Activated naive CD8-positive, alpha-beta T cell treated with anti-CD3 and anti-CD28 coated beads, Interleukin-2, amount 50 U/mL, for 24 hours (primary cell): ENCODE data around the gene DDTL.
"Not testable (repeated sequence)": the region's sequence is repeated elsewhere in the genome, so short reads cannot be mapped to it uniquely, and the experiment has no call there.

Source experiments
- ATAC-seq: fragments of 150-1000 bp; cut with Tn5 transposase; one replicate; pipeline ENCODE4 v1.10.0; 2021
- DNase-seq: peaks from one replicate; pipeline ENCODE4 v3.0.0; 2021
- H3K27ac Mint-ChIP-seq: one replicate; pipeline ENCODE4 v1.8.0; 2021; ENCODE audit warnings: mild to moderate bottlenecking, mixed read lengths
- H3K27me3 Mint-ChIP-seq: one replicate; pipeline ENCODE4 v1.8.0; 2021; ENCODE audit warnings: mixed read lengths
- H3K36me3 Mint-ChIP-seq: one replicate; pipeline ENCODE4 v1.8.0; 2021; ENCODE audit warnings: low read depth, mixed read lengths
- H3K4me1 Mint-ChIP-seq: one replicate; pipeline ENCODE4 v1.8.0; 2021; ENCODE audit warnings: mixed read lengths
- H3K4me3 Mint-ChIP-seq: one replicate; pipeline ENCODE4 v1.8.0; 2021; ENCODE audit warnings: mild to moderate bottlenecking, moderate library complexity, mixed read lengths
- H3K9me3 Mint-ChIP-seq: one replicate; pipeline ENCODE4 v1.8.0; 2021; ENCODE audit warnings: mixed read lengths

The DDTL gene

GRCh38 chr22:23954193-23954990, 12.3 kb upstream of the DDTL start:
- H3K27ac Mint-ChIP-seq, H3K4me1 Mint-ChIP-seq, H3K27me3 Mint-ChIP-seq, H3K9me3 Mint-ChIP-seq, DNase-seq, H3K36me3 Mint-ChIP-seq, ATAC-seq, H3K4me3 Mint-ChIP-seq: not testable (repeated sequence)

GRCh38 chr22:23954991-23955305, 11.7 kb upstream of the DDTL start:
- not testable (repeated sequence) for H3K9me3 Mint-ChIP-seq, H3K4me1 Mint-ChIP-seq, H3K36me3 Mint-ChIP-seq, H3K27me3 Mint-ChIP-seq, ATAC-seq, DNase-seq, H3K4me3 Mint-ChIP-seq, H3K27ac Mint-ChIP-seq

GRCh38 chr22:23955886-23956285, 10.8 kb upstream of the DDTL start:
- H3K27ac Mint-ChIP-seq, H3K4me1 Mint-ChIP-seq, ATAC-seq, H3K4me3 Mint-ChIP-seq, H3K36me3 Mint-ChIP-seq, H3K27me3 Mint-ChIP-seq, H3K9me3 Mint-ChIP-seq, DNase-seq: not testable (repeated sequence)

- H3K9me3 Mint-ChIP-seq, H3K27me3 Mint-ChIP-seq, H3K4me3 Mint-ChIP-seq, H3K4me1 Mint-ChIP-seq, H3K36me3 Mint-ChIP-seq: not testable (repeated sequence)
- peak; percentile 89 for ATAC-seq
- peak overlapping the region; percentile 53 for H3K27ac Mint-ChIP-seq
- peak; percentile 83 for DNase-seq
Measured at GRCh38 chr22:23956301-23956900, 10.3 kb upstream of the DDTL start.

- not testable (repeated sequence) for H3K27ac Mint-ChIP-seq, ATAC-seq
Measured at GRCh38 chr22:23961084-23961771, 5.5 kb upstream of the DDTL start, which contains the start of gene GSTT2B. GSTT2B (minus strand) TSS chr22:23961195; CDS start chr22:23961131, 64 bp downstream.

GRCh38 chr22:23966094-23966493, 594 bp upstream of the DDTL start:
- ATAC-seq, DNase-seq, H3K27me3 Mint-ChIP-seq, H3K4me3 Mint-ChIP-seq, H3K27ac Mint-ChIP-seq, H3K9me3 Mint-ChIP-seq: not testable (repeated sequence)
- Mint-ChIP-seq H3K36me3 (peaks cover 14% of the 10 kb centered on the region), H3K4me1 (peaks cover 17% of the 10 kb centered on the region)

More at GRCh38 chr22:23961084-23961771, 5.5 kb upstream of the DDTL start, which contains the start of gene GSTT2B:
- H3K9me3 Mint-ChIP-seq, H3K27me3 Mint-ChIP-seq, DNase-seq, H3K4me3 Mint-ChIP-seq, H3K4me1 Mint-ChIP-seq, H3K36me3 Mint-ChIP-seq: not testable (repeated sequence)

GRCh38 chr22:23969071-23969470, 2.4 kb downstream of the DDTL start:
- peaks cover 21% of the 10 kb centered on the region for H3K36me3 Mint-ChIP-seq
- no peak for DNase-seq
- peaks cover 20% of the 10 kb centered on the region for H3K4me1 Mint-ChIP-seq
- peak overlapping the region; percentile 28 for H3K4me3 Mint-ChIP-seq
- no peak for ATAC-seq
- peak overlapping the region; percentile 28 for H3K27ac Mint-ChIP-seq
- no peaks in the 10 kb centered on the region for H3K27me3 Mint-ChIP-seq
- H3K9me3 Mint-ChIP-seq: no peaks in the 10 kb centered on the region

- Mint-ChIP-seq H3K36me3 (peaks cover 21% of the 10 kb centered on the region), H3K4me3 (peak overlapping the region; percentile 2), H3K27ac (peak overlapping the region; percentile 48), H3K4me1 (peaks cover 20% of the 10 kb centered on the region), H3K9me3 (no peaks in the 10 kb centered on the region), H3K27me3 (no peaks in the 10 kb centered on the region)
- no peak for DNase-seq
- ATAC-seq: no peak
Measured at GRCh38 chr22:23970201-23970641, 3.5 kb downstream of the DDTL start.

- H3K4me3 Mint-ChIP-seq: peak overlapping the region; percentile 12
- no peaks in the 10 kb centered on the region for H3K9me3 Mint-ChIP-seq
- no peaks in the 10 kb centered on the region for H3K27me3 Mint-ChIP-seq
- ATAC-seq (no peak), DNase-seq (no peak)
- H3K36me3 Mint-ChIP-seq: peaks cover 21% of the 10 kb centered on the region
- peak overlapping the region; percentile 48 for H3K27ac Mint-ChIP-seq
- H3K4me1 Mint-ChIP-seq: peaks cover 20% of the 10 kb centered on the region
Measured at GRCh38 chr22:23970816-23971486, 4.3 kb downstream of the DDTL start.

- DNase-seq, H3K9me3 Mint-ChIP-seq, H3K27me3 Mint-ChIP-seq, ATAC-seq: not testable (repeated sequence)
- Mint-ChIP-seq H3K4me1 (peaks cover 20% of the 10 kb centered on the region), H3K36me3 (peaks cover 21% of the 10 kb centered on the region), H3K4me3 (peak overlapping the region; percentile 28), H3K27ac (peak overlapping the region; percentile 32)
Measured at GRCh38 chr22:23971927-23972326, 5.2 kb downstream of the DDTL start.

GRCh38 chr22:23974345-23974744, 7.7 kb downstream of the DDTL start, which contains the start of gene DDT:
DDT (minus strand) TSS chr22:23974441; CDS start chr22:23974414, 27 bp downstream.
- Mint-ChIP-seq H3K36me3 (peaks cover 17% of the 10 kb centered on the region), H3K4me1 (peaks cover 16% of the 10 kb centered on the region)
- H3K9me3 Mint-ChIP-seq, H3K27ac Mint-ChIP-seq, H3K4me3 Mint-ChIP-seq, H3K27me3 Mint-ChIP-seq, DNase-seq: not testable (repeated sequence)
- ATAC-seq: peak; percentile 97

- Mint-ChIP-seq H3K36me3 (peaks cover 16% of the 10 kb centered on the region), H3K4me1 (peaks cover 10% of the 10 kb centered on the region)
- not testable (repeated sequence) for H3K9me3 Mint-ChIP-seq, H3K4me3 Mint-ChIP-seq, H3K27me3 Mint-ChIP-seq, H3K27ac Mint-ChIP-seq, DNase-seq
- ATAC-seq: peak; percentile 16
Measured at GRCh38 chr22:23974836-23975352, 8.2 kb downstream of the DDTL start.

GRCh38 chr22:23977304-23977703, 10.6 kb downstream of the DDTL start:
- DNase-seq, H3K27ac Mint-ChIP-seq, H3K27me3 Mint-ChIP-seq, H3K36me3 Mint-ChIP-seq, H3K9me3 Mint-ChIP-seq, ATAC-seq, H3K4me3 Mint-ChIP-seq, H3K4me1 Mint-ChIP-seq: not testable (repeated sequence)

- H3K36me3 Mint-ChIP-seq, H3K4me1 Mint-ChIP-seq, H3K27me3 Mint-ChIP-seq, H3K9me3 Mint-ChIP-seq, H3K27ac Mint-ChIP-seq, DNase-seq, H3K4me3 Mint-ChIP-seq: not testable (repeated sequence)
- ATAC-seq: peak; percentile 11
Measured at GRCh38 chr22:23979557-23980240, 13.0 kb downstream of the DDTL start, which contains the start of gene GSTT2. GSTT2 (plus strand) TSS chr22:23980134.
